Measurements from ENCODE around the gene PGC. TPM values are rescaled to one million over a fixed set of nuclear protein-coding genes. Genes with fewer than 3 reads are reported as not detected.

Gene PGC
- total and polyA plus RNA-seq, 2 donors (not counting 3 experiments of a cell fraction or from before 2014, with no cell fraction given), result not detected

- intact Hi-C loops (cut with micrococcal nuclease), result no loop called here
- Histone ChIP-seq H3K4me2 (ENCODE audit: insufficient read depth, low read length) (no peak overlapping the region), H3K9ac (replicated peaks; ENCODE audit: extremely low read depth, insufficient read depth, low read length) (no peak overlapping the region), H3K9me3 (replicated peaks; ENCODE audit: control insufficient read depth, insufficient read depth, low read length) (no peaks in the 10 kb centered on the region), H3K79me2 (ENCODE audit: control insufficient read depth, insufficient read depth, low read length) (no peaks in the 10 kb centered on the region), H4K20me1 (replicated peaks; ENCODE audit: control insufficient read depth, extremely low read depth, insufficient read depth, low read length) (no peaks in the 10 kb centered on the region), H3K36me3 (ENCODE audit: control insufficient read depth in 2 of 2, extremely low read depth in 1 of 2, insufficient read depth in 2 of 2, low read length in 2 of 2) (no peaks in the 10 kb centered on the region), H3K4me3 (replicated peaks in 1 of 3; ENCODE audit: insufficient read depth in 1 of 3, low read depth in 1 of 3, low read length in 3 of 3) (no peak overlapping the region), H3K27me3 (ENCODE audit: control insufficient read depth in 2 of 2, insufficient read depth in 2 of 2, low read length in 2 of 2) (peaks cover 0 to 2% of the 10 kb centered on the region in 2 experiments), H2AFZ (ENCODE audit: low read depth, low read length) (no peak overlapping the region), H3K27ac (ENCODE audit: insufficient read depth, low read depth, low read length) (no peak overlapping the region), H3K9me1 (replicated peaks; ENCODE audit: control insufficient read depth, extremely low read depth, insufficient read depth, low read length) (no peaks in the 10 kb centered on the region), H3K4me1 (ENCODE audit: control insufficient read depth, extremely low read depth, insufficient read depth, low read length) (peaks cover 12% of the 10 kb centered on the region)
- TF ChIP-seq FOS (IDR thresholded peaks at IDR 0.05; ENCODE audit: borderline replicate concordance, insufficient read depth, low read length) (no peak), MYC (IDR thresholded peaks at IDR 0.05; ENCODE audit: low read depth, low read length) (no peak)
- CTCF ChIA-PET, result interaction anchor here (0.9 to 2.4 kb wide), 3 partner anchors 82 to 387 kb away, joined by 3 to 9 read pairs (median 5); no protein-coding TSS in a partner anchor
- POLR2A ChIA-PET, result no interaction called here
- dilution Hi-C loops (cut with MboI; ENCODE audit: extremely low pct_ligation_motif_present, low sequenced_read_pairs), result no loop called here
- FAIRE-seq, result no peak
- DNase-seq (ENCODE audit: low read depth, low spot score), result no peak
- BruUV-seq (replicated peaks), result no TSS peak
Measured at GRCh38 chr6:41693281-41694240, 53.6 kb downstream of the PGC start.

DNA sequence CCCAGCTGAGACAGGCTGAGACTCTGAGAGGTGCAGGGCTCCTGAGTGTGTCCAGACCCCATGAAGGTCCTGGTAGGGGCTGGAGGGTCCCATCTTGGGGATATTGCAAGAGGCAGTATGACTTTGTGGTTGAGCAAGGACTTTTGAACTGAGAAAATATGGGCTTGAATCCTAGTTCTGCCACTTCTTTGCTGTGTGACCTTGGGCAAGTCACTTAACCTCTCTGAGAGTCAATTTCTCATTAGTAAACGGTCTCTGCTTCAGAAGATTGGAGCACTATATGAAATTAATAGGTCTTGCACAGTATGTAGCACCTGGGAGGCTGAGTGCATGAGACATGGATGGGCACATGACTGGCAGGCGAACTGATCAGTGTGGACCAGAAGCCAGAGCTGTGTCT, 54.5 kb downstream of the PGC start:
- FAIRE-seq (no peak), DNase-seq (ENCODE audit: low read depth, low spot score) (no peak)
- Histone ChIP-seq H3K4me1 (ENCODE audit: control insufficient read depth, extremely low read depth, insufficient read depth, low read length) (peaks cover 4% of the 10 kb centered on the region), H4K20me1 (replicated peaks; ENCODE audit: control insufficient read depth, extremely low read depth, insufficient read depth, low read length) (no peaks in the 10 kb centered on the region), H3K4me3 (replicated peaks in 1 of 3; ENCODE audit: insufficient read depth in 1 of 3, low read depth in 1 of 3, low read length in 3 of 3) (no peak overlapping the region), H3K27me3 (ENCODE audit: control insufficient read depth in 2 of 2, insufficient read depth in 2 of 2, low read length in 2 of 2) (peaks cover 0 to 2% of the 10 kb centered on the region in 2 experiments), H3K9me1 (replicated peaks; ENCODE audit: control insufficient read depth, extremely low read depth, insufficient read depth, low read length) (no peaks in the 10 kb centered on the region), H2AFZ (ENCODE audit: low read depth, low read length) (no peak overlapping the region), H3K9ac (replicated peaks; ENCODE audit: extremely low read depth, insufficient read depth, low read length) (no peak overlapping the region), H3K4me2 (ENCODE audit: insufficient read depth, low read length) (no peak overlapping the region), H3K27ac (ENCODE audit: insufficient read depth, low read depth, low read length) (no peak overlapping the region), H3K9me3 (replicated peaks; ENCODE audit: control insufficient read depth, insufficient read depth, low read length) (no peaks in the 10 kb centered on the region), H3K36me3 (ENCODE audit: control insufficient read depth in 2 of 2, extremely low read depth in 1 of 2, insufficient read depth in 2 of 2, low read length in 2 of 2) (no peaks in the 10 kb centered on the region), H3K79me2 (ENCODE audit: control insufficient read depth, insufficient read depth, low read length) (no peaks in the 10 kb centered on the region)
- intact Hi-C loops (cut with micrococcal nuclease) (no loop called here), dilution Hi-C loops (cut with MboI; ENCODE audit: extremely low pct_ligation_motif_present, low sequenced_read_pairs) (no loop called here)
- ChIA-PET CTCF (interaction anchor here (0.9 to 1.2 kb wide), 2 partner anchors 90 to 386 kb away, joined by 3 to 5 read pairs; no protein-coding TSS in a partner anchor), POLR2A (no interaction called here)
- TF ChIP-seq MAX (IDR thresholded peaks at IDR 0.05; ENCODE audit: insufficient read depth, insufficient read length) (no peak), JUN (IDR thresholded peaks at IDR 0.05; ENCODE audit: borderline replicate concordance, insufficient read depth, insufficient read length, low read depth) (no peak), GATA2 (IDR thresholded peaks at IDR 0.05; ENCODE audit: insufficient read depth, insufficient read length, low read depth, low read length) (no peak), FOS (IDR thresholded peaks at IDR 0.05; ENCODE audit: borderline replicate concordance, insufficient read depth, low read length) (no peak), POLR2A (IDR thresholded peaks at IDR 0.05; ENCODE audit: low read depth, low read length) (no peak), EZH2 (IDR thresholded peaks at IDR 0.05; ENCODE audit: borderline replicate concordance, low read depth, low read length, severe bottlenecking) (no peak), POLR2AphosphoS5 (IDR thresholded peaks at IDR 0.05; ENCODE audit: insufficient read depth, low read depth, low read length) (no peak), MYC (IDR thresholded peaks at IDR 0.05; ENCODE audit: low read depth, low read length) (no peak)
- TF ChIP-seq, protein P1, sequence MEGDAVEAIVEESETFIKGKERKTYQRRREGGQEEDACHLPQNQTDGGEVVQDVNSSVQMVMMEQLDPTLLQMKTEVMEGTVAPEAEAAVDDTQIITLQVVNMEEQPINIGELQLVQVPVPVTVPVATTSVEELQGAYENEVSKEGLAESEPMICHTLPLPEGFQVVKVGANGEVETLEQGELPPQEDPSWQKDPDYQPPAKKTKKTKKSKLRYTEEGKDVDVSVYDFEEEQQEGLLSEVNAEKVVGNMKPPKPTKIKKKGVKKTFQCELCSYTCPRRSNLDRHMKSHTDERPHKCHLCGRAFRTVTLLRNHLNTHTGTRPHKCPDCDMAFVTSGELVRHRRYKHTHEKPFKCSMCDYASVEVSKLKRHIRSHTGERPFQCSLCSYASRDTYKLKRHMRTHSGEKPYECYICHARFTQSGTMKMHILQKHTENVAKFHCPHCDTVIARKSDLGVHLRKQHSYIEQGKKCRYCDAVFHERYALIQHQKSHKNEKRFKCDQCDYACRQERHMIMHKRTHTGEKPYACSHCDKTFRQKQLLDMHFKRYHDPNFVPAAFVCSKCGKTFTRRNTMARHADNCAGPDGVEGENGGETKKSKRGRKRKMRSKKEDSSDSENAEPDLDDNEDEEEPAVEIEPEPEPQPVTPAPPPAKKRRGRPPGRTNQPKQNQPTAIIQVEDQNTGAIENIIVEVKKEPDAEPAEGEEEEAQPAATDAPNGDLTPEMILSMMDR (IDR thresholded peaks at IDR 0.05; ENCODE audit: extremely low read depth in 1 of 2, insufficient read depth in 1 of 2, low read depth in 1 of 2, low read length in 2 of 2), result no peak
- no TSS peak for BruUV-seq (replicated peaks)

Data from endothelial cell of umbilical vein (primary cell).